Left ventricle myocardium superior (tissue), 1 donor: ENCODE measurements around the gene TPRG1. TPM values are rescaled to one million over a fixed set of nuclear protein-coding genes. Genes with fewer than 3 reads are reported as not detected.

Experiments
- ATAC-seq: fragments of 200-7000 bp; cut with Tn5 transposase; one replicate; pipeline ENCODE4 v1.9.1; 2020; ENCODE audit warnings: mild to moderate bottlenecking, moderate library complexity
- DNase-seq: peaks from one replicate; pipeline ENCODE4 v3.0.0-alpha.2; 2020
- intact Hi-C: fragments of 100-400 bp; cut with micrococcal nuclease; formaldehyde crosslinking; loops from one replicate; pipeline ENCODE4 v1.11.0; 2022
- total RNA-seq: library from RNA; stranded (reverse); fragmentation: NEBNext Ultra II Directional; extraction: Animal tissue kit (Norgen Biotek cat#: 25700); gene quantifications from one replicate; pipeline ENCODE4 v1.2.1, GENCODE V29; 2021
- donor health status: DM: no; HTN: yes; CAD: no; lungs with severe emphysema.

The TPRG1 gene
- total RNA-seq, 1 donor from 2014 or later, result 2.7 TPM

GRCh38 chr3:189331002-189331418 is 159.2 kb downstream of the TPRG1 start:
- intact Hi-C loops, result no loop called here
- DNase-seq, result no peak
- no peak for ATAC-seq

- intact Hi-C loops, result no loop called here
- DNase-seq (no peak), ATAC-seq (no peak)
Measured at GRCh38 chr3:189334064-189334920, 162.5 kb downstream of the TPRG1 start.

- no peak for DNase-seq
- ATAC-seq, result no peak
- intact Hi-C loops, result no loop called here
Measured at GRCh38 chr3:189337673-189338091, 165.9 kb downstream of the TPRG1 start.

- ATAC-seq (peak; percentile 82), DNase-seq (no peak)
- intact Hi-C loops, result no loop called here
Measured at GRCh38 chr3:189338366-189338765, 166.6 kb downstream of the TPRG1 start.

- DNase-seq (no peak), ATAC-seq (no peak)
- intact Hi-C loops, result no loop called here
Measured at GRCh38 chr3:189339996-189340395, 168.2 kb downstream of the TPRG1 start.

GRCh38 chr3:189340680-189341460 is 169.1 kb downstream of the TPRG1 start:
- no peak for DNase-seq
- intact Hi-C loops, result no loop called here
- no peak for ATAC-seq

GRCh38 chr3:189342811-189343210 is 171.0 kb downstream of the TPRG1 start:
- intact Hi-C loops, result no loop called here
- no peak for ATAC-seq

GRCh38 chr3:189344996-189345395 is 173.2 kb downstream of the TPRG1 start:
- intact Hi-C loops, result no loop called here
- no peak for ATAC-seq

More at GRCh38 chr3:189342811-189343210, 171.0 kb downstream of the TPRG1 start:
- no peak for DNase-seq

GRCh38 chr3:189349772-189350171 is 178.0 kb downstream of the TPRG1 start:
- DNase-seq (no peak), ATAC-seq (no peak)
- intact Hi-C loops, result no loop called here

More at GRCh38 chr3:189344996-189345395, 173.2 kb downstream of the TPRG1 start:
- DNase-seq, result no peak

- DNase-seq, result no peak
- intact Hi-C loops, result no loop called here
- no peak for ATAC-seq
Measured at GRCh38 chr3:189353318-189353965, 181.7 kb downstream of the TPRG1 start.

GRCh38 chr3:189353988-189354889 is 182.5 kb downstream of the TPRG1 start:
- DNase-seq (no peak), ATAC-seq (no peak)
- intact Hi-C loops, result no loop called here

- intact Hi-C loops, result no loop called here
- no peak for DNase-seq
- ATAC-seq, result no peak
Measured at GRCh38 chr3:189355115-189355480, 183.3 kb downstream of the TPRG1 start.

- DNase-seq, result no peak
- intact Hi-C loops, result no loop called here
- peak; percentile 68 for ATAC-seq
Measured at GRCh38 chr3:189355481-189356201, 183.9 kb downstream of the TPRG1 start.

- ATAC-seq, result no peak
- intact Hi-C loops, result no loop called here
- DNase-seq, result no peak
Measured at GRCh38 chr3:189360291-189360690, 188.5 kb downstream of the TPRG1 start.

GRCh38 chr3:189361103-189361835 is 189.5 kb downstream of the TPRG1 start:
- ATAC-seq (no peak), DNase-seq (no peak)
- intact Hi-C loops, result no loop called here

- ATAC-seq (peak; percentile 48), DNase-seq (no peak)
- intact Hi-C loops, result no loop called here
Measured at GRCh38 chr3:189363590-189364255, 192.0 kb downstream of the TPRG1 start.
